Smooth muscle cell (in vitro differentiated cells): ENCODE measurements around the gene RBM3. TPM values are rescaled to one million over a fixed set of nuclear protein-coding genes. Genes with fewer than 3 reads are reported as not detected.
"Not testable (repeated sequence)": the region's sequence is repeated elsewhere in the genome, so short reads cannot be mapped to it uniquely, and the experiment has no call there.

Experiments used
- DNase-seq: peaks from one replicate; lab custom pipeline; 2025; ENCODE audit not compliant: unreplicated experiment; lab: John Stamatoyannopoulos, UW
- H2AFZ ChIP-seq: fragments of 200-600 bp; sonication (generic); 2 replicates; pipeline ENCODE4 v1.6.0; 2016; ENCODE audit warnings: antibody characterized with exemption, low read depth, mild to moderate bottlenecking
- H3F3A ChIP-seq: fragments of 200-600 bp; sonication (generic); 2 replicates; pipeline ENCODE4 v1.6.0; 2017; ENCODE audit warnings: antibody characterized with exemption, low read depth
- H3K27ac ChIP-seq: fragments of 200-600 bp; sonication (generic); 2 replicates; pipeline ENCODE4 v1.5.1; 2016; ENCODE audit warnings: low read depth, mild to moderate bottlenecking
- H3K27me3 ChIP-seq: fragments of 200-600 bp; sonication (generic); 2 replicates; pipeline ENCODE4 v1.6.1; 2016; ENCODE audit warnings: low read depth, mild to moderate bottlenecking
- H3K36me3 ChIP-seq: fragments of 200-600 bp; sonication (generic); 2 replicates; pipeline ENCODE4 v1.5.1; 2016; ENCODE audit warnings: low read depth
- H3K4me1 ChIP-seq: fragments of 200-600 bp; sonication (generic); 2 replicates; pipeline ENCODE4 v1.5.1; 2016; ENCODE audit warnings: low read depth
- H3K4me2 ChIP-seq: fragments of 200-600 bp; sonication (generic); 2 replicates; pipeline ENCODE4 v1.6.0; 2016; ENCODE audit warnings: mild to moderate bottlenecking
- H3K4me3 ChIP-seq: fragments of 200-600 bp; sonication (generic); 2 replicates; pipeline ENCODE4 v1.5.1; 2016; ENCODE audit warnings: mild to moderate bottlenecking
- H3K79me2 ChIP-seq: fragments of 200-600 bp; sonication (generic); 2 replicates; pipeline ENCODE4 v1.6.0; 2016; ENCODE audit warnings: low read depth, mild to moderate bottlenecking
- H3K9ac ChIP-seq: fragments of 200-600 bp; sonication (generic); 2 replicates; pipeline ENCODE4 v1.6.0; 2016; ENCODE audit warnings: low read depth
- H3K9me3 ChIP-seq: fragments of 200-600 bp; sonication (generic); replicated peaks from 2 replicates; pipeline ENCODE4 v1.5.1; 2016; ENCODE audit warnings: low read depth
- H4K20me1 ChIP-seq: fragments of 200-600 bp; sonication (generic); 2 replicates; pipeline ENCODE4 v1.6.0; 2016; ENCODE audit warnings: low read depth
- CTCF ChIP-seq: fragments of 200-600 bp; sonication (generic); IDR thresholded peaks from 2 replicates; pipeline ENCODE4 v1.5.1; 2017; ENCODE audit warnings: borderline replicate concordance, mild to moderate bottlenecking, antibody characterized with exemption; ENCODE audit not compliant: insufficient read depth, poor library complexity, severe bottlenecking
- WGBS: methylation state at CpG from one replicate; pipeline ENCODE4 v1.1.7; 2016; ENCODE audit warnings: low lambda C conversion rate; 5-methylcytosine and 5-hydroxymethylcytosine counted together
- polyA plus RNA-seq: library from polyadenylated mRNA; unstranded; fragments of >200 nt; fragmentation: Nextera tagmentation; extraction: Ambion mirVana; gene quantifications from 2 replicates; pipeline ENCODE4 v1.2.1, GENCODE V29; 2016
- total RNA-seq: library from RNA; depleted of rRNA; stranded (reverse); fragments of >200 nt; gene quantifications from 2 replicates; pipeline ENCODE4 v1.2.3, GENCODE V29; 2014

RBM3 gene
- total and polyA plus RNA-seq, 2 experiments from 2014 or later, result 110 to 111 TPM

- 85% methylated on average over 10 of the region's 10 CpGs for WGBS
- no peak for TF ChIP-seq CTCF
- Histone ChIP-seq H2AFZ (no peak overlapping the region), H3K4me2 (no peak overlapping the region), H3K36me3 (no peaks in the 10 kb centered on the region), H3F3A (no peaks in the 10 kb centered on the region), H3K9ac (no peak overlapping the region), H3K4me3 (no peak overlapping the region), H3K79me2 (no peaks in the 10 kb centered on the region), H4K20me1 (no peaks in the 10 kb centered on the region), H3K27ac (no peak overlapping the region), H3K27me3 (no peaks in the 10 kb centered on the region), H3K4me1 (no peaks in the 10 kb centered on the region), H3K9me3 (no peaks in the 10 kb centered on the region)
- DNase-seq, result no peak
These were observed 33.0 kb upstream of the RBM3 start for GRCh38 chrX:48541140-48541814.

GRCh38 chrX:48548871-48549270, 25.4 kb upstream of the RBM3 start:
- no peaks in the 10 kb centered on the region for H3K79me2 ChIP-seq
- no peak overlapping the region for H3K4me2 ChIP-seq
- H3K4me1 ChIP-seq, result no peaks in the 10 kb centered on the region
- no peaks in the 10 kb centered on the region for H3K9me3 ChIP-seq
- no peak overlapping the region for H2AFZ ChIP-seq
- DNase-seq, result no peak
- 88% methylated on average over 3 of the region's 3 CpGs for WGBS
- no peak overlapping the region for H3K4me3 ChIP-seq
- H3K36me3 ChIP-seq, result no peaks in the 10 kb centered on the region
- H3K9ac ChIP-seq, result no peak overlapping the region
- TF ChIP-seq CTCF, result no peak
- H3K27me3 ChIP-seq, result no peaks in the 10 kb centered on the region
- H3F3A ChIP-seq, result no peaks in the 10 kb centered on the region
- H3K27ac ChIP-seq, result no peak overlapping the region
- H4K20me1 ChIP-seq, result no peaks in the 10 kb centered on the region

- 64% methylated on average over 9 of the region's 9 CpGs for WGBS
- not testable (repeated sequence) for DNase-seq, H3K27ac ChIP-seq
These were observed 18.5 kb upstream of the RBM3 start for GRCh38 chrX:48555731-48556325.

GRCh38 chrX:48558271-48558670, 16.0 kb upstream of the RBM3 start:
- Histone ChIP-seq H3K27me3 (no peaks in the 10 kb centered on the region), H3K27ac (peak overlapping the region; percentile 44), H3K36me3 (no peaks in the 10 kb centered on the region), H3K79me2 (no peaks in the 10 kb centered on the region), H4K20me1 (no peaks in the 10 kb centered on the region), H3K4me1 (no peaks in the 10 kb centered on the region), H3K9ac (no peak overlapping the region), H2AFZ (no peak overlapping the region), H3K4me2 (no peak overlapping the region), H3K9me3 (no peaks in the 10 kb centered on the region), H3F3A (no peaks in the 10 kb centered on the region), H3K4me3 (no peak overlapping the region)
- no peak for TF ChIP-seq CTCF
- no peak for DNase-seq
- WGBS, result 70% methylated on average over 4 of the region's 4 CpGs

More at GRCh38 chrX:48555731-48556325, 18.5 kb upstream of the RBM3 start:
- not testable (repeated sequence) for H3K27me3 ChIP-seq, H3F3A ChIP-seq, H4K20me1 ChIP-seq, H3K4me3 ChIP-seq, H3K79me2 ChIP-seq, H3K4me2 ChIP-seq, H3K9ac ChIP-seq, H3K4me1 ChIP-seq, H3K9me3 ChIP-seq, H2AFZ ChIP-seq, H3K36me3 ChIP-seq
